HG02678 (cell line): ENCODE measurements around the gene CTSZ.
"Not testable (repeated sequence)": the region's sequence is repeated elsewhere in the genome, so short reads cannot be mapped to it uniquely, and the experiment has no call there.

ENCODE experiments used
- ATAC-seq: cut with Tn5 transposase; IDR thresholded peaks from one replicate; pipeline ENCODE4 v1.9.1; 2021; ENCODE audit warnings: mild to moderate bottlenecking, moderate library complexity; ENCODE audit not compliant: unreplicated experiment

The CTSZ gene

GRCh38 chr20:59006864-59007664 lies at the start of gene CTSZ:
TSS of gene CTSZ (minus strand) at chr20:59007254. CDS start at chr20:59007128, 126 bp downstream.
- ATAC-seq, result no peak

DNA sequence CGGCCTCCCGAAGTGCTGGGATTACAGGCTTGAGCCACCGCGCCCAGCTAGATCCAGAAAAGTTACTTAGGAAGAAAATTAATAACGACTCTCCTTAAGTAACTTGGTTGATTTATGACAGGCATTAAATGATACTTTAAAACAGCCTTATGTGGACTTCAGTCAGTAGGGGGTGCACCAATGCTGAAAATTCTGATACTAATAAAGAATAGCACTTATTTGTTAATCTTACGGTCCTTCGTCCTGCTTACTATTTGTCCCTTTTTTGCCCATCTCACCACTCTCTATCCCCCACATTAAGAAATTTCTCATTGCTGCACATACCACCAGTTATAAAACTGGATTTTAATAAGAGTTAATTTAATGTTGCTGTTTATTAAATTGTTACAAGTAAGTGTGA lies 48.2 kb upstream of the CTSZ start:
- ATAC-seq, result no peak

- no peak for ATAC-seq
These were observed 44.7 kb upstream of the CTSZ start for GRCh38 chr20:59051666-59052185.

- ATAC-seq, result no peak
These were observed 43.4 kb upstream of the CTSZ start for GRCh38 chr20:59050437-59050836.

- ATAC-seq, result no peak
These were observed 41.6 kb upstream of the CTSZ start for GRCh38 chr20:59048681-59049030.

DNA sequence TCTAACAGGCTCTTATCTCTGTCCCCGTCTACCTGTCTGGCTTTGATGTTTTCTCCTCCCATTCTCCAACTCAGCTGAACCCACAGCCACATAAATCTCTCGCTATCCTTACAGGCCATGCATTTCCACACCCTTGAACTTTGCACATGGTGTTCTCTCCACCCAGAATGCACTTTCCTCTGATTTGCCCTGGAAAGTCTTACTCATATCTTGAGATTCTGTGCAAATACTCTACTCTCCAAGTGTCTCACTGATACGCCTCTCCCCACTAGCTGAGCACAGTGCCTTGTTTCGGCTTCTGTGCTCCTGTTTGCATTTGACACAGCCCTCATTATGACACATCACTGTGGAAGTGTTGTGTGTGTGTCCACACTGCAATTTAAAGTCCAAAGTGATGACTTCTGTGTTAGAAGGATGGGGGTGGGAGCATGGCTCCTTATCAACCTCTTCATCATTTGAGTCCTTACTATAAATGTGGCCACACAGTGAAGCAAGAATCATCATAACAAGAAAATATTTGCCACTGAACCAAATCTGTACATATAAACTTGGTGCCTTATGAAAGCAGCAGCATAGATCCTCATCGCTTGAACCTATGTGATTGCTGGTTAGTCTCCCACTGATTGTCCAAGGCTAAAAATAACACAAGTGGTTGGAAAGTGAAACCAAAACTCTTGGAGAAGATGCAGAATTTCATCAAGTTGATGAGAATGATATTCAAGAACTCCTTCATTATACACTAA lies 41.1 kb upstream of the CTSZ start:
- ATAC-seq, result no peak

DNA sequence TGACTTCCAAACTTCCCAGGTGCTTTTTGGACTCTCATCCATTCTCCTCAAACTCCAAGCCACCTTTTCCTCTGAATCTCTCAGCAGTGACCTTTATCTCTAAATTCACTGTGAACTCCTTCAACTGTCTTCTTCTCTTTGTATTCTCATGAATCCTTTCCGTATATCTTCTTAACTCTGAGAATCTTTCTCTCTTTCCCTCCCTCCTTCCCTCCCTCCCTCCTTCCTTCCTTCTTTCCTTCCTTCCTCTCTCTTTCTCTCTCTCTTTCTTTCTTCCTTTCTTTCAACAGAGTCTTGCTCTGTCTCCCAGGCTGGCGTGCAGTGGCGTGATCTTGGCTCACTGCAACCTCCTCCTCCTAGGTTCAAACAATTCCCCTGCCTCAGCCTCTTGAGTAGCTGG lies 39.8 kb upstream of the CTSZ start:
- no peak for ATAC-seq

DNA sequence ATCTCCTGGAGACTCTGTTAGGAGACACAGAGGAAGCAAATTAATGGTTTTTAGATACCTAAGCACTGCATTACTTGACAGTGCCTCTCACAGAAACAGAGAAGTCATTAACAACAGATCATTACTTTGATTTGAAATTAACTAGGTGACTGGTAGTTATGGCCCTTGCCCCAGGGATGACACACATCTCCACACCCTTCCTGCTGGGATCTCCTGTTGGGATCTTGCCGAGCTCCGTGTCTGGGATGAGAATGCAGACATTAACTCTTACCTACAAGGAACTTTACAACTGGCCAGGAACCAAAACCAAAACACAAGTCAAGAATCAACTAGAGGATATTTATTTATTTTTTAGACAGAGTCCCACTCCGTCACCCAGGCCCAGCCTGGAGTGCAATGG lies 37.7 kb upstream of the CTSZ start:
- no peak for ATAC-seq

- no peak for ATAC-seq
These were observed 37.2 kb upstream of the CTSZ start for GRCh38 chr20:59044295-59044694.

- ATAC-seq, result no peak
These were observed 36.6 kb upstream of the CTSZ start for GRCh38 chr20:59043698-59044097.

- peak; percentile 92 for ATAC-seq
These were observed 36.0 kb upstream of the CTSZ start for GRCh38 chr20:59042796-59043631.

DNA sequence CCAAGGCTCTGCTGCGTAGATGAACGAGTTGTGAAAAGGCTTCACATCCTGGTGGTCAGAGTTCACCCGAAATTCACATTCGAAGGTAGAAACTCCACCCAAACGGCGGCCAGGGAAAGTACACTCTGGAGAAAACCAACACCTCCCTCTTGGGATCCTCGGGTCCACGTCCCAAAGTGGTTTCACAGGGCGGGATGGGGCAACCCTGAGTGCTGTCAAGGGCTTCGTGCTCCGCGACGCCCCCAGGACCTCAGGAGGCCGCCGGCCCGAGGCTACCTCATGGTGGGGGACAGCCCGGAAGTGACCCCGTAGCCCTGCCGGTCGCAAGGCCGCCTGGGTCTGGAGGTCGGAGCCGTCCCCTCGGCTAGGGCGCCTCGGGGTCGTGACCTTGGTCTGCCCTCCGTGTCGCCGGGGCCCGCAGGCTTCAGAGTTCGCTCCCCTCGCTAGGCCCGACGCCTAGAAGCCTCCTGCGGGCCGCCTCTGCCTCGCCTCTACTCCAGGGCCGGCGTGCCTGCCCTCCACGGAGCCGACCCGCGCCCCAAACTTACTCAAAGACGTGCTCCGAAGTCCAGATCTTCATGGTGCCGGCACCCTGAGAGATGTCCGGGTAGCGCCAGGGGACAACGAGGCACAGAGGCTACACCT lies 35.2 kb upstream of the CTSZ start, which contains the start of gene PRELID3B:
Gene PRELID3B, minus strand, starts transcription at position 636 of the 645 bp plus-strand sequence. Its CDS starts 56 bp downstream, at position 580.
- peak; percentile 30 for ATAC-seq

GRCh38 chr20:59041487-59041886 lies 34.4 kb upstream of the CTSZ start:
- ATAC-seq, result not testable (repeated sequence)

DNA sequence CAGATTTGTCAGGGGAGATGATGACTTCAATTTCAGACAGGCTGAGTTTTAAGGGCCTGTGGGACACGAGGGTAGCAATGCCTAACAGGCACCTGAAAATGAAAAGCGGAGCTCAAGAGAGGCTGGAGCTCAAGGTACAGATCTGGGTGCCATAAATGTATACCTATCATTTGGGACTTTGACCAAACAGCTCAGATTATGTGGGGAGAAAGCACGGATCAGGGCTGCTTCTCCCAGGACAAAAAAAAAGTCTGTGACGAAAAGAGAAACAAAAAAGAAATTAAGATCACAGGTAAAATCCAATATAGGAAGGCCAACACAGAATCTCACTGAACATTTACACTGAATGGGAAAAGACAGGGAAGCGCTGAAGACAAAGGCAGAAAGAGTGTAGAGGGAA lies 33.6 kb upstream of the CTSZ start:
- ATAC-seq, result no peak

GRCh38 chr20:59039233-59039632 lies 32.2 kb upstream of the CTSZ start:
- no peak for ATAC-seq

GRCh38 chr20:59037386-59037785 lies 30.3 kb upstream of the CTSZ start:
- ATAC-seq, result no peak

DNA sequence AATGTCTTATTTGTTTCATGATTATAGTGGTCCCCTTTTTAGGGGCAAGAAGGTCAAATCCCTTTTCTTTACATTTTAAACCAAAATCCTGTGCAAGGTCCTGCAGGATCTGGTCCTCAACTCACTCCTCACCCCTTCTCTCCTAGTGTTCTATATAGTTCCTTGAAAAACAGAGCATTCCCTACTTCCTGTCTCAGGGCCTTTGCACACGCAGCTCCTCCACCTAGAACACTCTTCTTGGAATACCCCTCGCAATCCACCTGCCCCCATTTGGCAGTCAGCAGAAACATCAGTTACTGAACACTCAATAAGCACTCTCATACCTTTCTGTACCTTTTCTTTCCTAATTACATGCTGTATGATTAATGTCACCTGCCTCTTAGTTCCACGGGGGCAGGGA lies 28.3 kb upstream of the CTSZ start:
- ATAC-seq, result no peak

DNA sequence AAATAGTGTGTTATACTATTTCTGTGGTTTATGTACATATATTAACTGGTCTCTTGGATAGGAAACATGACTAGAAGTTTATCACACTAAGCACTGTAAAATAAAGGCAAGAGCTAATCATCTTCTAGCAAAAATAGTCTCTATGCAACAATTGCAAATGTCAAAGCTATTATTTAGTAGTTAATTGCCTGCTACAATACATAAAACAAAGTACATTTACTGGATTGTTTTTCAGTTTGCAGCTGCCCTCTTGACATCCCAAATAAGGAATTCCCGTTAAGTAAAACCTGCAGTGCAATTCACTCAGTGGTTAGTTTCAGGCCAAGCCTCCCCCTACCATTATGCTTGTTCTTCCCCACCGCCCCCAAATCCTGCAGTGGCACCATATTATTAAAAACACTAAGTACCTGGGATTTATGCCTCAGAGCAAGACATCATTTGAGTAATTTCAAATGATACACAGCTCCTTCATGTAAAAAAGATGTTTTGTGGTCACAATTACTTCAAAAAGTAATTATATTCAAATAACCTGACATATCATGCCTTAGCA lies 26.6 kb upstream of the CTSZ start:
- ATAC-seq, result no peak

DNA sequence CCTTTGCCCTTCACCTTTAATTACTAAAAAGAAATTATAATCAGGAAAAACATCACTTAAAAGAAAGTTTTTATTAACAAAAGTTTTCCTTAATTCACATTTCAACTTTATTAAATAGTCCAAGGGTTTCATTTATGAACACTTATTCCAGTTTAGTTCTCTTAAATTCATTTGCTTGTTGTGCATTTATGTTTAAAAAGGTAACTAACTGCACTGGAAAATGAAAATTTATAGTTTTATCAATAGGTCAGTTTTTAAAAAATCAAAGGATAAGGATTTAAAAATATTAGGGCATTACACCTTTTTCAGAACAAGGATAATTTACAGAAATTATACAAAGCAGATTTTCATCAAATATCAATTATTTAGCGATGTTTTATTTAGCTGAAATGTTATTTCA lies 26.0 kb upstream of the CTSZ start:
- no peak for ATAC-seq

DNA sequence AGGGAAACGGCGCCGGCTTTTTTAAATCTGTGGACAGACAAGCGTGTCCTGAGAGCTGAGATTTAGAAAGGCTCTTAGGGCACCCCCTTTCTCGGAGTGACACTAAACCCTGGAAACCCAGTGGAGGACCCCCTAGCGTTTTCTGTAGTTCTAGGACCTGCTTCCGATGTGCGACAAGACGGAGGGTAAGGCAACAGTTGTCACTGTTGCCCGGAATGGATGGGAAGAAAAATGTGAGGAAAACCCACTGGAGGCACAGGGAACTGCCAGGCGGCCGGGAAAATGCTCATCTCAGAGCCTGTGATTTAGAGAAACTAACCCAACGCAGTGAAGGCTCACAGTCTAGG lies 25.6 kb upstream of the CTSZ start:
- no peak for ATAC-seq
